Measurements from ENCODE around the gene SPSB3. TPM values are rescaled to one million over a fixed set of nuclear protein-coding genes. Genes with fewer than 3 reads are reported as not detected.

SPSB3 gene
- total RNA-seq, 4 donors from 2014 or later = 86.2 to 161 (median 88.3) TPM

DNA sequence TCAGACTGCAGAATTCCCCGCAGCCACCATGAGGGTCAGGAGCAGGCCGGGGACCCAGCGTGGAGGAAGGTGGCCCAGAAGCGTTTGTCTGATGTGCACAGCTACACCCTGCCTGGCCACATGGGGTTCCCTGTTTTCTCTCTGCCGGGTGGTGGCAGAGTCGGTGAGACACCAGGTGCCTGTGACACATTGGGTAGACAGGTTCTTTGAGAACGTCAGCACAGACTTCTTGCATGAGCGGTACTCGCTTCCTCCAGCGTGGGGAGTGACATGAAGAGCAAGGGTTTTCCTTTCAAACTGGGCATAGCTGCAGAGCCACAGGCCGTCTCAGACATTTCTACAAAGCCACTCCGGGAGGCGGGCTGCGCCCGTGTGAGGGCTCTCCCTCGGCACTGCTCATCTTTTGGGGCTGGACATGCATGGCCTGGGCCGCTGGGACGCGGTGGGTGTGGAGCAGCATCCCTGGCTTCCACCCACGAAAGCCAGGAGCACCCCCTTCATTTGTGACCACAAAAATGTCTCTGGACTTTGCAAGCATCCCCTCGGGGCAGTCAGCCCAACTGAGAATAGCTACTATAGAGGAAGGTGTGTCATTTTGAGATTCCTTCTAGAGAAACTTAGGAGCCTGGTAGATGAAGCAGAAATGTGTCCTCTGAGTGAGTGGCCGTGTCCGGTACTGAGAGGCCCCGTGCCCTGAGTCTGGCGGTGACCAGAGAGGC, 37.0 kb downstream of the SPSB3 start:
- Histone ChIP-seq H3K36me3 (peaks cover 0 to 63% of the 10 kb centered on the region in 2 donors), H3K4me1 (no peaks in the 10 kb centered on the region), H3K27me3 (no peaks in the 10 kb centered on the region), H3K4me3 (no peak overlapping the region), H3K27ac (no peak overlapping the region), H3K9me3 (no peaks in the 10 kb centered on the region)
- ATAC-seq (no peak), DNase-seq (no peak)
- TF ChIP-seq, protein P1, sequence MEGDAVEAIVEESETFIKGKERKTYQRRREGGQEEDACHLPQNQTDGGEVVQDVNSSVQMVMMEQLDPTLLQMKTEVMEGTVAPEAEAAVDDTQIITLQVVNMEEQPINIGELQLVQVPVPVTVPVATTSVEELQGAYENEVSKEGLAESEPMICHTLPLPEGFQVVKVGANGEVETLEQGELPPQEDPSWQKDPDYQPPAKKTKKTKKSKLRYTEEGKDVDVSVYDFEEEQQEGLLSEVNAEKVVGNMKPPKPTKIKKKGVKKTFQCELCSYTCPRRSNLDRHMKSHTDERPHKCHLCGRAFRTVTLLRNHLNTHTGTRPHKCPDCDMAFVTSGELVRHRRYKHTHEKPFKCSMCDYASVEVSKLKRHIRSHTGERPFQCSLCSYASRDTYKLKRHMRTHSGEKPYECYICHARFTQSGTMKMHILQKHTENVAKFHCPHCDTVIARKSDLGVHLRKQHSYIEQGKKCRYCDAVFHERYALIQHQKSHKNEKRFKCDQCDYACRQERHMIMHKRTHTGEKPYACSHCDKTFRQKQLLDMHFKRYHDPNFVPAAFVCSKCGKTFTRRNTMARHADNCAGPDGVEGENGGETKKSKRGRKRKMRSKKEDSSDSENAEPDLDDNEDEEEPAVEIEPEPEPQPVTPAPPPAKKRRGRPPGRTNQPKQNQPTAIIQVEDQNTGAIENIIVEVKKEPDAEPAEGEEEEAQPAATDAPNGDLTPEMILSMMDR (IDR thresholded peaks at IDR 0.05 in 4 of 5, conservative IDR thresholded peaks at IDR 0.05 in 1 of 5) = no peak
- no peak for TF ChIP-seq POLR2A (IDR thresholded peaks at IDR 0.05)
- intact Hi-C loops (cut with DNase I; ENCODE audit: low total_unique reads) = no loop called here
- in situ Hi-C loops (cut with MboI; ENCODE audit: low sequenced_read_pairs in 4 of 4) = no loop called here

DNA sequence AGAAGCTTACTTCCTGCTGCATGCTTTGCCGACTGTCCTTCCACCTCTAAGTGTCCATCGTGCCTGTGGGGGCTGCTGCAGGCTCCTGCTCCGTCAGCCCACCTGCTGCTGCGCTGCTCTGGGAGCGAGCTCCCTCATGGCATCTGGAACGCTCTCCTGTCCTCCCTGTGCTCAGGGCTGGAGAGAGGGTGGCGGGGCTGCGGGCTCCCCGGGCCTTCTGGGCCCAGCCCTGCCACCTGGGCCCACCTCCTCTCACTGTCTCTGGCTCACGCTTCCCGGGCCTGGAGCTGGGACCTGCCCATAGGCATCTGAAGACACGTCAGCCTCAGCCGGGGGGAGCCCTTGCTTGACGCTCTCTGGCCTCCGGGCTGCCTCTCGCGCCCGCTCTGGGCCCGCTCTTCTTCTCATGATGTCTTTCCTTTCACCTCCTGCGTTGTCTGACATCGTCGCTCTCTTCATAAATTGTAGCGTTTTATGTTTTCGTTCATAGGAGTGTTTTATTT, 38.0 kb downstream of the SPSB3 start:
- peaks cover 0 to 53% of the 10 kb centered on the region in 2 donors for H3K36me3 ChIP-seq
- intact Hi-C loops (cut with DNase I; ENCODE audit: low total_unique reads) (no loop called here), in situ Hi-C loops (cut with MboI; ENCODE audit: low sequenced_read_pairs in 4 of 4) (no loop called here)
- H3K9me3 ChIP-seq = no peaks in the 10 kb centered on the region
- TF ChIP-seq, protein P1 (IDR thresholded peaks at IDR 0.05 in 4 of 5, conservative IDR thresholded peaks at IDR 0.05 in 1 of 5) = no peak
- no peak for TF ChIP-seq POLR2A (IDR thresholded peaks at IDR 0.05)
- no peaks in the 10 kb centered on the region for H3K4me1 ChIP-seq
- no peak for ATAC-seq
- no peak for DNase-seq
- no peak overlapping the region for H3K4me3 ChIP-seq
- no peak overlapping the region for H3K27ac ChIP-seq
- no peaks in the 10 kb centered on the region for H3K27me3 ChIP-seq

DNA sequence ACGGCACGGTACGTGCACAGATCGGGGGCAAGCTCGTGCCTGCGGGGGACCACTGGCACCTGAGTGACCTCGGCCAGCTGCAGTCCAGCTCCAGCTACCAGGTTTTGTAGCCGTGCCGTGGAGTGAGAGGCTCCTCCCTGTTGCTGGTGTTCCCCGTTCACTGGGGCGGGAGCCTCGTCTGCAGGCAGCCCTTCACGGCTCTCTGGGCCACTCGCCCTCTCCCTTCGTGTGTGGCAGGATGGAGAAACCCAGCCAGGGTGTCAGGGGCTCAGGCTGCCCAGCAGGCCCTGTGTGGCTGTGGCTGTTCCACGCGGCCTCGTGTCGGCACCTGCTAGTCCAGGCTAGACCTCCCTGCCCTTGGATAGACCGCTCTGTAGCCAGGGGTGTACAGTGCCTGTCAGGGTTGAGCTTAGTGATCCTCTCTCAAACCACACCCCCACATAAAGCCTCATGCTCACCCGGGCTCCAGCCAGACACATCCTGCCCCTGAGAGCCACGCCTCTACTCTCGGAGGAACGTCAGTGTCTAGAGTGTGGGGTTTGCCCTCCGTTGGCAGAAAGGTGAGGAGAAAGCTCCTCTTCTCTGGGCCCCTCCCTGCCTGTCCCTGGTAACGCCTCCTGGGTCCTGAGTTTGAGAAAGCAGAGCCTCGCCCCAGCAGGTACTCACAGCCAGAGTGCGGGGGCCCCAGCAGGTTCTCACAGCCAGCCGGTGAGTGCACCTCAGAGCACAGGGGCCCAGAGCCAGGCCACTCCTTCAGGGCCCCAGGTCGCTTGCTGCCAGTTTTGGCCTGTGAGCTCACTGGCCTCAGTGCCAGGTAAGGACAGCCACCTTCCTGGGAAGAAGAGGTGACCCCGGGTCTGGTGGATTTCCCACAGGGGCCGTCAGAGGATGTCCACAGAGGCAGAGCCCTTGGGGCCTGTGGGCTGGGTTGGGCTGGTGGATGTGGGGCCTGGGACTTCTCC, 38.7 kb downstream of the SPSB3 start:
- no peak for ATAC-seq
- H3K36me3 ChIP-seq = peaks cover 0 to 46% of the 10 kb centered on the region in 2 donors
- in situ Hi-C loops (cut with MboI; ENCODE audit: low sequenced_read_pairs in 4 of 4) = no loop called here

DNA sequence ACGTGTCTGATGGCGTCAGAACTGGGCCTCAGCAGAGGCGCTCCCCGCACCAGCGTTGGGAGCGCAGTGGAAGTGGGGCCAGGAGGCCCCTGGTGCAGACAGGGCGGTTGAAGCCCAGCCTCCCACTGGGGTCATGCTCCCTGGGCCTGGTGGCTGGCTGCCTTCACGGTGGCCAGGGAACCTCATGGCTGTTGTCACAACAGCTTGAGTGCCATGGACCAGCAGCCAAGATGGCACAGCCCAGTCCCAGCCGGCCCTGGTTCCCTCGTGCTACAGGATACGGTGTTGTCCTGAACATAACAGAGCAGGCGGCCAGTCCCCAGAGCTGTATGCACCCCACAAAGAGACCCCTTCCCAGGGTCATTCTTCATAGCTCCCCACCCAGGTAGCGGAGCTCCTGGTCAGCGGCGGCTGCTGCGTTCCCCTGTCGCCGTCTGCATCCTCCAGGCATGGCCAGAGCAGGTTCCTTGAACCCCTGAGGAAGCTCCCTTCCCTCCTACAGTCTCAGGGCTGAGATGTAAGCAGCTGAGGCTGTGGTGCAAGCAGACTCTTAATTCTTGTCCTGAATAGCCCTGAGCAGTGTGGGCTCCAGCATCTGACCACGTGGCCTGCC, 40.7 kb downstream of the SPSB3 start:
- no peaks in the 10 kb centered on the region for H3K27me3 ChIP-seq

More for the DNA sequence above, 38.7 kb downstream of the SPSB3 start:
- no peak overlapping the region for H3K27ac ChIP-seq
- intact Hi-C loops (cut with DNase I; ENCODE audit: low total_unique reads) = no loop called here
- no peak overlapping the region for H3K4me3 ChIP-seq
- no peak for TF ChIP-seq POLR2A (IDR thresholded peaks at IDR 0.05)
- TF ChIP-seq, protein P1 (IDR thresholded peaks at IDR 0.05 in 4 of 5, conservative IDR thresholded peaks at IDR 0.05 in 1 of 5) = no peak
- H3K27me3 ChIP-seq = no peaks in the 10 kb centered on the region
- DNase-seq = no peak
- H3K4me1 ChIP-seq = no peaks in the 10 kb centered on the region
- H3K9me3 ChIP-seq = no peaks in the 10 kb centered on the region

More for the DNA sequence above, 40.7 kb downstream of the SPSB3 start:
- Histone ChIP-seq H3K4me1 (no peaks in the 10 kb centered on the region), H3K27ac (no peak overlapping the region), H3K36me3 (peaks cover 0 to 26% of the 10 kb centered on the region in 2 donors), H3K4me3 (no peak overlapping the region), H3K9me3 (no peaks in the 10 kb centered on the region)
- in situ Hi-C loops (cut with MboI; ENCODE audit: low sequenced_read_pairs in 4 of 4) (no loop called here), intact Hi-C loops (cut with DNase I; ENCODE audit: low total_unique reads) (no loop called here)
- TF ChIP-seq POLR2A (IDR thresholded peaks at IDR 0.05) = no peak
- TF ChIP-seq, protein P1 (IDR thresholded peaks at IDR 0.05 in 4 of 5, conservative IDR thresholded peaks at IDR 0.05 in 1 of 5) = no peak
- ATAC-seq (no peak), DNase-seq (no peak)

All from gastrocnemius medialis (tissue), 4 donors.